ENCODE results near the gene NKAPD1. TPM values are rescaled to one million over a fixed set of nuclear protein-coding genes. Genes with fewer than 3 reads are reported as not detected.
"Not testable (repeated sequence)": the region's sequence is repeated elsewhere in the genome, so short reads cannot be mapped to it uniquely, and the experiment has no call there.

NKAPD1 gene, protein sequence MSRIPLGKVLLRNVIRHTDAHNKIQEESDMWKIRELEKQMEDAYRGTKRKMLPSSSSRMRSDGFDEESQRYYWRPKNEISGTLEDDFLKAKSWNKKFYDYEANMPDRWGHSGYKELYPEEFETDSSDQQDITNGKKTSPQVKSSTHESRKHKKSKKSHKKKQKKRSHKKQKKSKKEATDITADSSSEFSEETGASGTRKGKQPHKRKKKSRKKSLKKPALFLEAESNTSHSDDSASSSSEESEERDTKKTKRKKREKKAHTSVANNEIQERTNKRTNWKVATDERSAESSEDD
- 11.5 and 11.7 TPM in 2 replicates for total RNA-seq (2014; rRNA removed; shearing (Covaris generic); ENCODE audit: low replicate concordance)

DNA sequence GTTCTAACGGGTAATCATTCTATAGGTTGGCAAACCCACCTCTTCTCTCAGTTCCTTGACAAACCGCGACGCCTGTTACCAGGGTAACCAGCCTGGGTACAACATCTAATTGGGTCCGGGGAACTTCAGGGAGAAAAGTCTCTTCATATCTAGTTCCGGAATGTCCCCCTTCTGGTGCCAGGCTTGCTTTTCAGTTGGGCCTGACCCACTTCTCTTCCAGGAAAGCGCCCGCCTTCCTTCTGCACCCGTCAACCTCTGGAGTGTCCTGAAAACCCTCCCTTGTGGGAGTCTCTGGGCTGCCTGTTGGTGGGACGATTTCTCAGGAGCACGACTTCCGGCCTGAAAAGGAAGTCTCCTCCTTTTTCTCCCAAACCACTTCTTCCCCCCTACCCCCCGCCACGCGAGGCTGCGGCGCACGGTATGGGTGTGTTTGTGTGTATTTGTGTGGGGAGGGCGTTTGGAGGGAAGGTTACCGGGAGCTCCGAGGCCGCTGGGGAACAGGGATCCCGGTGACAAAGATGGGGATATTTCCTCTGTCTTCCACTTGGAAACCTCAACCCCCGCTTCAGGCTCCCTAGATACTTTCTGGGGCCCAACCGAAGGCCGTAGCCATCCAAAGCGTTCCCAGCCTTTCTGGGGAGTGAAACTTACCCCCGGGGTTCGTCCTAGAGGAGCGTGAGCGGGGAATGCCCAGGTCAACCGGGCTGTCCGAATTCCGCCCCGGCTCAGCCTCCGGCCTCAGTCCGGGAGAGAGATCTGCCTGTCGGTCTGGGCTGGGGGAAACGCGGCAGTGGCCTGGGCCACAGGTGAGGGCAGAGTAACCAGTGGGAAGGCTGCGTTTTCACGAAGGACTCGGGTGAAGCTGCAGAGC is at the start of gene NKAPD1, which contains the start of gene PIH1D2:
NKAPD1 (plus strand) TSS at position 359 of the 871 bp plus-strand sequence. CDS start 1,276 bp downstream, outside the sequence.
PIH1D2 (minus strand) TSS at position 77 of the 871 bp plus-strand sequence. CDS start 843 bp downstream, outside the sequence.
- H3K4me1 ChIP-seq (ENCODE audit: low read length) = peaks cover 24% of the 10 kb centered on the region
- H3K4me3 ChIP-seq (ENCODE audit: low read length) = peak within 1 kb of the TSS; percentile 96
- peak within 1 kb of the TSS; percentile 89; the same call in 1 of the 2 replicates for H2AFZ ChIP-seq (ENCODE audit: low read length)

DNA sequence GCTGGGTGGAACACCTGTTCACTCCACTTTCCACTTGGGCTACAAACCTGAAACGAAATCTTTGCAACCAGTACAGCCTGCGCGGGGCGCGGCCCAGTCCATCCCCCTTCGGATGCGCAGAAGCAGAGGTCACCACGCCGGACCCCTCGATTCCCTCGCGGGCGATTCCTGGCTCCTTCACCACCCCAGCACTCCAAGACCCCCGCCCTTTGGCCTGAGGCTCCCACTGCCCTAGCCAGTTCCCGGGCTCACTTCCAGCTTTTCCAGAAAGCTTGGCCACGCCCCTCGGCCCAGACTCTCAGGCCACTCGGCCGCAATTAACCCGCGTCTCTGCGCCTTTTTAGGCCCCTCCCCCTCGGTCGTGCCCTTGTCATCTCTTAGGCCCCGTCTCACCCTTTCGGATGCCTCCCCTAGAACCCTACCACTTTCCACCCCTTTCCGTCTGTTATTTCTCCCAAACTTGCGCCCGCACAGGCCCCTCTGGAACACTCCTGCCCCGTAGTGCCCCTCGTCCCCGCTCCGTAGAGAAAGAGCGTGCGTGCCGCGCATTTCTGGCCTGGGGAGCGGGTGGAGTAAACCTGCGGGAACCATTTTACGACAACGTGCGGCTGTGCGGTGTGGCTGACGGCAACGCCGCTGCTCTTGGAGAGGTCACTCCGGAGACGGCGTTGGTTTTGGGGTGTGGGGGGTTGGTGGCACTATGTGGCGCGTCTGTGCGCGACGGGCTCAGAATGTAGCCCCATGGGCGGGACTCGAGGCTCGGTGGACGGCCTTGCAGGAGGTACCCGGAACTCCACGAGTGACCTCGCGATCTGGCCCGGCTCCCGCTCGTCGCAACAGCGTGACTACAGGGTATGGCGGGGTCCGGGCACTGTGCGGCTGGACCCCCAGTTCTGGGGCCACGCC is 49.1 kb upstream of the NKAPD1 start, which contains the start of gene DLAT:
DLAT (plus strand) TSS at position 636 of the 906 bp plus-strand sequence; CDS start at position 701, 65 bp downstream.
- Histone ChIP-seq H4K20me1 (ENCODE audit: insufficient read depth, low read depth, low read length) (no peaks in the 10 kb centered on the region), H3K9me2 (replicated peaks; ENCODE audit: insufficient read depth, low read length) (no peaks in the 10 kb centered on the region), H3K4me1 (ENCODE audit: low read length) (peaks cover 21% of the 10 kb centered on the region), H3K4me2 (ENCODE audit: low read depth, low read length, poor library complexity, severe bottlenecking) (peak within 1 kb of the TSS; percentile 94), H3K9me3 (ENCODE audit: low read length) (no peaks in the 10 kb centered on the region), H3K9ac (ENCODE audit: low read length) (peak within 1 kb of the TSS; percentile 89), H3K36me3 (ENCODE audit: insufficient read depth, low read length) (peaks cover 4% of the 10 kb centered on the region; the same call in 1 of the 2 replicates), H3K27ac (ENCODE audit: low read length) (peak within 1 kb of the TSS; percentile 94), H3K4me3 (ENCODE audit: low read length) (peak within 1 kb of the TSS; percentile 95), H3K27me3 (ENCODE audit: low read length) (no peaks in the 10 kb centered on the region), H3K79me2 (ENCODE audit: low read length) (peaks cover 12% of the 10 kb centered on the region), H2AFZ (ENCODE audit: low read length) (peak within 1 kb of the TSS; percentile 74; the same call in 1 of the 2 replicates)
- DNase-seq = peak; percentile 93

More for the DNA sequence above, at the start of gene NKAPD1, which contains the start of gene PIH1D2:
- Histone ChIP-seq H4K20me1 (ENCODE audit: insufficient read depth, low read depth, low read length) (no peaks in the 10 kb centered on the region), H3K79me2 (ENCODE audit: low read length) (peaks cover 24% of the 10 kb centered on the region), H3K27ac (ENCODE audit: low read length) (peak within 1 kb of the TSS; percentile 52), H3K9me3 (ENCODE audit: low read length) (no peaks in the 10 kb centered on the region), H3K9ac (ENCODE audit: low read length) (peak within 1 kb of the TSS; percentile 93), H3K9me2 (replicated peaks; ENCODE audit: insufficient read depth, low read length) (no peaks in the 10 kb centered on the region), H3K27me3 (ENCODE audit: low read length) (no peaks in the 10 kb centered on the region), H3K4me2 (ENCODE audit: low read depth, low read length, poor library complexity, severe bottlenecking) (peak within 1 kb of the TSS; percentile 77), H3K36me3 (ENCODE audit: insufficient read depth, low read length) (peaks cover 12% of the 10 kb centered on the region; the same call in 1 of the 2 replicates)
- DNase-seq = peak; percentile 88

DNA sequence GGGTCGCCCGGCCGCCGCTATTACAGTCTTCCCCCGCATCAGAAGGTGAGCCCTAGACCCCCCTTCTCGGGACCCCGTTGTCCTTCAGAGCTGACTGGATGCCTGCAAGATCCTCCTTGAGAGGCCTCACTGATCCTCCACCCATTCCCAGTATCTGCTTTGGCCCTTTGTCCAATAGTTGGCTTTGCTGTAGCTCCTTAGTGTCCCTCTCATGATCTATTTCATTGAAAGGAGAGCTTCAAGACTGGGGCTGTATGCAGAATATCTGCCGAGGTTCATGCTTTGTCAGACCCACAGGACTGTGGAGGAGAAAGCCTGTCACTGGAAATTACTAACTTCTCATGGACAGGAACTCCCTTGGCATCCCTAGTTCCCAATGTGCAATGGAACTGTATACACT is 48.4 kb upstream of the NKAPD1 start:
- no peaks in the 10 kb centered on the region for H3K27me3 ChIP-seq (ENCODE audit: low read length)
- peak overlapping the region; percentile 94 for H3K4me2 ChIP-seq (ENCODE audit: low read depth, low read length, poor library complexity, severe bottlenecking)
- peaks cover 21% of the 10 kb centered on the region for H3K4me1 ChIP-seq (ENCODE audit: low read length)
- no peaks in the 10 kb centered on the region for H4K20me1 ChIP-seq (ENCODE audit: insufficient read depth, low read depth, low read length)
- no peaks in the 10 kb centered on the region for H3K9me2 ChIP-seq (replicated peaks; ENCODE audit: insufficient read depth, low read length)
- H3K79me2 ChIP-seq (ENCODE audit: low read length) = peaks cover 12% of the 10 kb centered on the region
- peak overlapping the region; percentile 95 for H3K4me3 ChIP-seq (ENCODE audit: low read length)
- H3K9me3 ChIP-seq (ENCODE audit: low read length) = no peaks in the 10 kb centered on the region
- H3K9ac ChIP-seq (ENCODE audit: low read length) = peak overlapping the region; percentile 89
- H3K27ac ChIP-seq (ENCODE audit: low read length) = peak overlapping the region; percentile 94
- peaks cover 10% of the 10 kb centered on the region; the same call in 1 of the 2 replicates for H3K36me3 ChIP-seq (ENCODE audit: insufficient read depth, low read length)
- DNase-seq = no peak
- H2AFZ ChIP-seq (ENCODE audit: low read length) = peak overlapping the region; percentile 50; the same call in 1 of the 2 replicates

DNA sequence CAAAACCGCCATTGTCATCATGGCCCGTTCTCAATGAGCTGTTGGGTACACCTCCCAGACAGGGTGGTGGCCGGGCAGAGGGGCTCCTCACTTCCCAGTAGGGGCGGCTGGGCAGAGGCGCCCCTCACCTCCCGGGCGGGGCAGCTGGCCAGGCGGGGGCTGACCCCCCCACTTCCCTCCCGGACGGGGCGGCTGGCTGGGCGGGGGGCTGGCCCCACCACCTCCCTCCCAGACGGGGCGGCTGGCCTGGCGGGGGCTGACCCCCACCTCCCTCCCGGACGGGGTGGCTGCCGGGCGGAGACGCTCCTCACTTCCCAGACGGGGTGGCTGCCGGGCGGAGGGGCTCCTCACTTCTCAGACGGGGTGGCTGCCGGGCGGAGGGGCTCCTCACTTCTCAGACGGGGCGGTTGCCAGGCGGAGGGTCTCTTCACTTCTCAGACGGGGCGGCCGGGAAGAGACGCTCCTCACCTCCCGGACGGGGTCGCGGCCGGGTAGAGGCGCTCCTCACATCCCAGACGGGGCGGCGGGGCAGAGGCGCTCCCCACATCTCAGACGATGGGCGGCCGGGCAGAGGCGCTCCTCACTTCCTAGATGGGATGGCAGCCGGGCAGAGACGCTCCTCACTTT is 47.2 kb upstream of the NKAPD1 start:
- H4K20me1 ChIP-seq (ENCODE audit: insufficient read depth, low read depth, low read length); H3K9ac ChIP-seq (ENCODE audit: low read length); DNase-seq; H3K4me3 ChIP-seq (ENCODE audit: low read length); H3K9me2 ChIP-seq (replicated peaks; ENCODE audit: insufficient read depth, low read length); H3K9me3 ChIP-seq (ENCODE audit: low read length); H2AFZ ChIP-seq (ENCODE audit: low read length); H3K4me2 ChIP-seq (ENCODE audit: low read depth, low read length, poor library complexity, severe bottlenecking); H3K27ac ChIP-seq (ENCODE audit: low read length); H3K27me3 ChIP-seq (ENCODE audit: low read length): not testable (repeated sequence)
- peaks cover 21% of the 10 kb centered on the region for H3K4me1 ChIP-seq (ENCODE audit: low read length)
- H3K79me2 ChIP-seq (ENCODE audit: low read length) = peaks cover 12% of the 10 kb centered on the region
- H3K36me3 ChIP-seq (ENCODE audit: insufficient read depth, low read length) = peaks cover 14% of the 10 kb centered on the region; the same call in 1 of the 2 replicates

DNA sequence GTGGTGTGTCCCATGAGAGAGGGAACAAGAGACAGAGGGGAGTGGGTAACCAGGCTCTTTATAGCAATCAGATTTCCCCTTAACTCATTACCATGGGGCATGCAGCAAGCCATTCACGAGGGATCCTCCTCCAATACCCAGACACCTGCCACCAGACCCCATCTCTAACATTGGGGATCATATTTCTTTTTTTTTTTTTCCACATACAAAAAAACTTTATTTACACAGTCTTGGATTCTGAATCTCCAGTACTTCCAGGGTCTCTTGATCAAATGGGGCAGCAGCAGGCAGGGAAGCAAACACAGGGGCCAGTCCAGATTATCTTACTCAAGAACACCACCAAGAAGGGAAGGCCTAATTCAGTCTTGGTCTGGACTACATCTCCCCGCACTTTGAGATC is 44.6 kb upstream of the NKAPD1 start:
- no peaks in the 10 kb centered on the region for H3K27me3 ChIP-seq (ENCODE audit: low read length)
- no peak overlapping the region for H3K4me3 ChIP-seq (ENCODE audit: low read length)
- H3K4me1 ChIP-seq (ENCODE audit: low read length) = peaks cover under 1% of the 10 kb centered on the region; the same call in 1 of the 2 replicates
- H3K9me3 ChIP-seq (ENCODE audit: low read length) = no peaks in the 10 kb centered on the region
- peaks cover 16% of the 10 kb centered on the region; the same call in 1 of the 2 replicates for H3K36me3 ChIP-seq (ENCODE audit: insufficient read depth, low read length)
- no peak overlapping the region for H3K27ac ChIP-seq (ENCODE audit: low read length)
- no peak overlapping the region for H2AFZ ChIP-seq (ENCODE audit: low read length)
- no peak for DNase-seq
- no peaks in the 10 kb centered on the region for H3K9me2 ChIP-seq (replicated peaks; ENCODE audit: insufficient read depth, low read length)
- no peak overlapping the region for H3K9ac ChIP-seq (ENCODE audit: low read length)
- H4K20me1 ChIP-seq (ENCODE audit: insufficient read depth, low read depth, low read length) = no peaks in the 10 kb centered on the region
- peaks cover 9% of the 10 kb centered on the region for H3K79me2 ChIP-seq (ENCODE audit: low read length)
- no peak overlapping the region for H3K4me2 ChIP-seq (ENCODE audit: low read depth, low read length, poor library complexity, severe bottlenecking)

DNA sequence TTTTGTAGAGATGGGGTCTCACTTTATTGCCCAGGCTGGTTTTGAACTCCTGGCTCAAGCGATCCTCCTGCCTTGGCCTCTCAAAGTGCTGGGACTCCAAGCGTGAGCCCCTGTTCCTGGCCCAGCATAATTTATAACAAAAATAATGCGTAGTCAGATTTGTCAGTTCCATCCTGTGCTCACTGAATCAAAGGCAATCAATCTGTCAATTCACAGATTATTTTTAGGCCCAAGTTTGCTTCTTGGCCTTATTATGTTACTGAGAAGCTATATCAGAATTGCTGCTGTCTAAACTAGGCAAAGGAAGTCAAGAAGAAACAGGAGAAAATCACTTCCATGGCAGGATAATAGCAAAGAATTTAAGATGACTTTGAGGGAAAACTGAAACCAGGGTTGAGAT is 40.2 kb upstream of the NKAPD1 start:
- H3K27ac ChIP-seq (ENCODE audit: low read length) = no peak overlapping the region
- no peaks in the 10 kb centered on the region for H3K4me1 ChIP-seq (ENCODE audit: low read length)
- H3K9ac ChIP-seq (ENCODE audit: low read length) = no peak overlapping the region
- no peaks in the 10 kb centered on the region for H3K27me3 ChIP-seq (ENCODE audit: low read length)
- H3K9me3 ChIP-seq (ENCODE audit: low read length) = no peaks in the 10 kb centered on the region
- no peak overlapping the region for H2AFZ ChIP-seq (ENCODE audit: low read length)
- no peak for DNase-seq
- H4K20me1 ChIP-seq (ENCODE audit: insufficient read depth, low read depth, low read length) = no peaks in the 10 kb centered on the region
- no peaks in the 10 kb centered on the region for H3K79me2 ChIP-seq (ENCODE audit: low read length)
- H3K4me2 ChIP-seq (ENCODE audit: low read depth, low read length, poor library complexity, severe bottlenecking) = no peak overlapping the region
- no peak overlapping the region for H3K4me3 ChIP-seq (ENCODE audit: low read length)
- peaks cover 27% of the 10 kb centered on the region; the same call in 1 of the 2 replicates for H3K36me3 ChIP-seq (ENCODE audit: insufficient read depth, low read length)
- no peaks in the 10 kb centered on the region for H3K9me2 ChIP-seq (replicated peaks; ENCODE audit: insufficient read depth, low read length)

DNA sequence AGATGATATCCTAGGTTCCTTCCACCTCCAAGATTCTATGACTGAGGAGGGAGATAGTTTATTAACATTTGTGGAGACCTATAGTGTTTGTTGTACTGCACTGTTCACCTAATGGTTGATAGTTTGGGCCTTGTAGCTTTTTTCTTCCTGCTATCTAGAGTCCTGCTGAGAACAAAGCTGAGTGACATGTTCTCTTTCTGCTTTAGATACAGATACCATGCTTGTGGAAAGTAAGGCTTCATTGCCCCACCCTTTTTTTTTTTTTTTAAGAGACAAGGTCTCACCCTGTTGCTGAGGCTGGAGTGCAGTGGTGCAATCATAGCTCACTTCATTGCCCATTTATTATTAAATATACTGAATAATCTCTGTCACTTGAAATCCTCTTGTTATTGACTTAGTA is 36.6 kb upstream of the NKAPD1 start:
- H4K20me1 ChIP-seq (ENCODE audit: insufficient read depth, low read depth, low read length) = no peaks in the 10 kb centered on the region
- H3K4me2 ChIP-seq (ENCODE audit: low read depth, low read length, poor library complexity, severe bottlenecking) = no peak overlapping the region
- no peak overlapping the region for H2AFZ ChIP-seq (ENCODE audit: low read length)
- no peak overlapping the region for H3K27ac ChIP-seq (ENCODE audit: low read length)
- no peak for DNase-seq
- H3K9me2 ChIP-seq (replicated peaks; ENCODE audit: insufficient read depth, low read length) = no peaks in the 10 kb centered on the region
- no peaks in the 10 kb centered on the region for H3K4me1 ChIP-seq (ENCODE audit: low read length)
- peaks cover 19% of the 10 kb centered on the region; the same call in 1 of the 2 replicates for H3K36me3 ChIP-seq (ENCODE audit: insufficient read depth, low read length)
- no peaks in the 10 kb centered on the region for H3K27me3 ChIP-seq (ENCODE audit: low read length)
- no peaks in the 10 kb centered on the region for H3K9me3 ChIP-seq (ENCODE audit: low read length)
- no peak overlapping the region for H3K4me3 ChIP-seq (ENCODE audit: low read length)
- H3K79me2 ChIP-seq (ENCODE audit: low read length) = no peaks in the 10 kb centered on the region
- H3K9ac ChIP-seq (ENCODE audit: low read length) = no peak overlapping the region

Measured in Karpas-422 (cell line).